NCI-H1092 (cell line): ENCODE results near the gene RUBCNL.

Source experiments
- DNase-seq: peaks from one replicate; lab custom pipeline; 2025; lab: John Stamatoyannopoulos, UW

Gene RUBCNL

GRCh38 chr13:46340631-46341111, 46.4 kb downstream of the RUBCNL start:
- no peak for DNase-seq

- DNase-seq, result no peak
Observed at GRCh38 chr13:46340011-46340410, 47.0 kb downstream of the RUBCNL start.

- no peak for DNase-seq
Observed at GRCh38 chr13:46339035-46339666, 47.9 kb downstream of the RUBCNL start.

- DNase-seq, result no peak
Observed at GRCh38 chr13:46337700-46338099, 49.4 kb downstream of the RUBCNL start.

- no peak for DNase-seq
Observed at GRCh38 chr13:46334035-46334822, 52.8 kb downstream of the RUBCNL start.

- no peak for DNase-seq
Observed at GRCh38 chr13:46332772-46333171, 54.3 kb downstream of the RUBCNL start.

GRCh38 chr13:46329624-46330023, 57.4 kb downstream of the RUBCNL start:
- DNase-seq, result no peak

- no peak for DNase-seq
Observed at GRCh38 chr13:46327246-46327645, 59.8 kb downstream of the RUBCNL start.

- no peak for DNase-seq
Observed at GRCh38 chr13:46324976-46325375, 62.1 kb downstream of the RUBCNL start.

- peak; percentile 7 for DNase-seq
Observed at GRCh38 chr13:46321494-46322225, 65.4 kb downstream of the RUBCNL start.

- DNase-seq, result no peak
Observed at GRCh38 chr13:46320821-46321220, 66.2 kb downstream of the RUBCNL start.

- no peak for DNase-seq
Observed at GRCh38 chr13:46320406-46320805, 66.6 kb downstream of the RUBCNL start.

- no peak for DNase-seq
Observed at GRCh38 chr13:46318986-46319385, 68.1 kb downstream of the RUBCNL start.

- no peak for DNase-seq
Observed at GRCh38 chr13:46317120-46317519, 69.9 kb downstream of the RUBCNL start.

GRCh38 chr13:46315491-46316075, 71.5 kb downstream of the RUBCNL start:
- DNase-seq, result no peak

- DNase-seq, result no peak
Observed at GRCh38 chr13:46315036-46315435, 72.0 kb downstream of the RUBCNL start.

GRCh38 chr13:46314587-46314986, 72.5 kb downstream of the RUBCNL start:
- DNase-seq, result no peak

- DNase-seq, result no peak
Observed at GRCh38 chr13:46313432-46314257, 73.4 kb downstream of the RUBCNL start.

GRCh38 chr13:46313024-46313423, 74.0 kb downstream of the RUBCNL start:
- no peak for DNase-seq

GRCh38 chr13:46311217-46311616, 75.8 kb downstream of the RUBCNL start:
- no peak for DNase-seq

GRCh38 chr13:46310066-46310465, 77.0 kb downstream of the RUBCNL start:
- DNase-seq, result no peak

- no peak for DNase-seq
Observed at GRCh38 chr13:46307554-46307953, 79.5 kb downstream of the RUBCNL start.
